ENCODE measurements around the gene IGF1R.

DNA sequence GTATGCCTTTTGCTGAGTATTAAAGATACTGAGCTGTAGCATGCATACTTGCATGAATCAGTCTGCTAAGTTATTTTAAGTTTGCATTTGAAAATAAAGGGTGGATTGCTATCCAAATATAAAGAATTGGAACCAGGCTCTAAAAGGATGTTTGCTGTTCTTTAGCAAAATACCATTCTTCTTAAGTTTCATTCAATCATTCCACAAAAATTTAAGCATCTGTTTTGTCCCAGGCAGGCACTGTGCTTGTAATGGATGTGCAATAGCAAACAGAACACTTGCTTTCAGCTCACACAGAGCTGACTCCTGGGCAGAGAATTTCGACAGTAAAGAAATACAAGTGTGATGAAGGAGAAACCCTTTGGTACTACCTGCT, 208.2 kb downstream of the IGF1R start:
- TF ChIP-seq ZFP36L1 (CRISPR knock-in tag; IDR thresholded peaks at IDR 0.05) (no peak), ZNF121 (CRISPR knock-in tag; IDR thresholded peaks at IDR 0.05) (no peak), CHD2 (IDR thresholded peaks at IDR 0.05; ENCODE audit: low read depth, low read length) (no peak), ZNF577 (CRISPR knock-in tag; IDR thresholded peaks at IDR 0.05; ENCODE audit: borderline replicate concordance, low read depth) (no peak), SMC3 (IDR thresholded peaks at IDR 0.05; ENCODE audit: low read length) (no peak), KLF16 (CRISPR knock-in tag; IDR thresholded peaks at IDR 0.05) (no peak), ZNF674 (CRISPR knock-in tag; IDR thresholded peaks at IDR 0.05; ENCODE audit: low read depth) (no peak), SNAI1 (CRISPR knock-in tag; IDR thresholded peaks at IDR 0.05; ENCODE audit: borderline replicate concordance) (no peak), ZNF75D (CRISPR knock-in tag; IDR thresholded peaks at IDR 0.05; ENCODE audit: borderline replicate concordance) (no peak), ETV6 (CRISPR knock-in tag; conservative IDR thresholded peaks at IDR 0.05) (no peak)
- TF ChIP-seq, protein P1, sequence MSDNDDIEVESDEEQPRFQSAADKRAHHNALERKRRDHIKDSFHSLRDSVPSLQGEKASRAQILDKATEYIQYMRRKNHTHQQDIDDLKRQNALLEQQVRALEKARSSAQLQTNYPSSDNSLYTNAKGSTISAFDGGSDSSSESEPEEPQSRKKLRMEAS (IDR thresholded peaks at IDR 0.05) = no peak
- TF ChIP-seq, protein P2, sequence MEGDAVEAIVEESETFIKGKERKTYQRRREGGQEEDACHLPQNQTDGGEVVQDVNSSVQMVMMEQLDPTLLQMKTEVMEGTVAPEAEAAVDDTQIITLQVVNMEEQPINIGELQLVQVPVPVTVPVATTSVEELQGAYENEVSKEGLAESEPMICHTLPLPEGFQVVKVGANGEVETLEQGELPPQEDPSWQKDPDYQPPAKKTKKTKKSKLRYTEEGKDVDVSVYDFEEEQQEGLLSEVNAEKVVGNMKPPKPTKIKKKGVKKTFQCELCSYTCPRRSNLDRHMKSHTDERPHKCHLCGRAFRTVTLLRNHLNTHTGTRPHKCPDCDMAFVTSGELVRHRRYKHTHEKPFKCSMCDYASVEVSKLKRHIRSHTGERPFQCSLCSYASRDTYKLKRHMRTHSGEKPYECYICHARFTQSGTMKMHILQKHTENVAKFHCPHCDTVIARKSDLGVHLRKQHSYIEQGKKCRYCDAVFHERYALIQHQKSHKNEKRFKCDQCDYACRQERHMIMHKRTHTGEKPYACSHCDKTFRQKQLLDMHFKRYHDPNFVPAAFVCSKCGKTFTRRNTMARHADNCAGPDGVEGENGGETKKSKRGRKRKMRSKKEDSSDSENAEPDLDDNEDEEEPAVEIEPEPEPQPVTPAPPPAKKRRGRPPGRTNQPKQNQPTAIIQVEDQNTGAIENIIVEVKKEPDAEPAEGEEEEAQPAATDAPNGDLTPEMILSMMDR (CRISPR knock-in tag; IDR thresholded peaks at IDR 0.05) = no peak
